ENCODE results near the gene TRAT1.

- TF ChIP-seq CTCF (conservative IDR thresholded peaks at IDR 0.05; ENCODE audit: low read depth in 2 of 2) (no peak), ZNF331 (CRISPR knock-in tag; IDR thresholded peaks at IDR 0.05; ENCODE audit: low read depth) (no peak), POLR2AphosphoS5 (IDR thresholded peaks at IDR 0.05; ENCODE audit: low read depth) (no peak), JUNB (IDR thresholded peaks at IDR 0.05; ENCODE audit: unreplicated experiment) (no peak), EZH2phosphoT487 (IDR thresholded peaks at IDR 0.05; ENCODE audit: unreplicated experiment) (no peak), REST (IDR thresholded peaks at IDR 0.05; ENCODE audit: unreplicated experiment) (no peak), EZH2 (IDR thresholded peaks at IDR 0.05; ENCODE audit: low read depth, unreplicated experiment) (no peak), CREB1 (CRISPR knock-in tag; IDR thresholded peaks at IDR 0.05; ENCODE audit: low read depth) (no peak), STAT1 (IDR thresholded peaks at IDR 0.05; ENCODE audit: unreplicated experiment) (no peak), NANOG (IDR thresholded peaks at IDR 0.05; ENCODE audit: borderline replicate concordance) (no peak)
- TF ChIP-seq, protein P1, sequence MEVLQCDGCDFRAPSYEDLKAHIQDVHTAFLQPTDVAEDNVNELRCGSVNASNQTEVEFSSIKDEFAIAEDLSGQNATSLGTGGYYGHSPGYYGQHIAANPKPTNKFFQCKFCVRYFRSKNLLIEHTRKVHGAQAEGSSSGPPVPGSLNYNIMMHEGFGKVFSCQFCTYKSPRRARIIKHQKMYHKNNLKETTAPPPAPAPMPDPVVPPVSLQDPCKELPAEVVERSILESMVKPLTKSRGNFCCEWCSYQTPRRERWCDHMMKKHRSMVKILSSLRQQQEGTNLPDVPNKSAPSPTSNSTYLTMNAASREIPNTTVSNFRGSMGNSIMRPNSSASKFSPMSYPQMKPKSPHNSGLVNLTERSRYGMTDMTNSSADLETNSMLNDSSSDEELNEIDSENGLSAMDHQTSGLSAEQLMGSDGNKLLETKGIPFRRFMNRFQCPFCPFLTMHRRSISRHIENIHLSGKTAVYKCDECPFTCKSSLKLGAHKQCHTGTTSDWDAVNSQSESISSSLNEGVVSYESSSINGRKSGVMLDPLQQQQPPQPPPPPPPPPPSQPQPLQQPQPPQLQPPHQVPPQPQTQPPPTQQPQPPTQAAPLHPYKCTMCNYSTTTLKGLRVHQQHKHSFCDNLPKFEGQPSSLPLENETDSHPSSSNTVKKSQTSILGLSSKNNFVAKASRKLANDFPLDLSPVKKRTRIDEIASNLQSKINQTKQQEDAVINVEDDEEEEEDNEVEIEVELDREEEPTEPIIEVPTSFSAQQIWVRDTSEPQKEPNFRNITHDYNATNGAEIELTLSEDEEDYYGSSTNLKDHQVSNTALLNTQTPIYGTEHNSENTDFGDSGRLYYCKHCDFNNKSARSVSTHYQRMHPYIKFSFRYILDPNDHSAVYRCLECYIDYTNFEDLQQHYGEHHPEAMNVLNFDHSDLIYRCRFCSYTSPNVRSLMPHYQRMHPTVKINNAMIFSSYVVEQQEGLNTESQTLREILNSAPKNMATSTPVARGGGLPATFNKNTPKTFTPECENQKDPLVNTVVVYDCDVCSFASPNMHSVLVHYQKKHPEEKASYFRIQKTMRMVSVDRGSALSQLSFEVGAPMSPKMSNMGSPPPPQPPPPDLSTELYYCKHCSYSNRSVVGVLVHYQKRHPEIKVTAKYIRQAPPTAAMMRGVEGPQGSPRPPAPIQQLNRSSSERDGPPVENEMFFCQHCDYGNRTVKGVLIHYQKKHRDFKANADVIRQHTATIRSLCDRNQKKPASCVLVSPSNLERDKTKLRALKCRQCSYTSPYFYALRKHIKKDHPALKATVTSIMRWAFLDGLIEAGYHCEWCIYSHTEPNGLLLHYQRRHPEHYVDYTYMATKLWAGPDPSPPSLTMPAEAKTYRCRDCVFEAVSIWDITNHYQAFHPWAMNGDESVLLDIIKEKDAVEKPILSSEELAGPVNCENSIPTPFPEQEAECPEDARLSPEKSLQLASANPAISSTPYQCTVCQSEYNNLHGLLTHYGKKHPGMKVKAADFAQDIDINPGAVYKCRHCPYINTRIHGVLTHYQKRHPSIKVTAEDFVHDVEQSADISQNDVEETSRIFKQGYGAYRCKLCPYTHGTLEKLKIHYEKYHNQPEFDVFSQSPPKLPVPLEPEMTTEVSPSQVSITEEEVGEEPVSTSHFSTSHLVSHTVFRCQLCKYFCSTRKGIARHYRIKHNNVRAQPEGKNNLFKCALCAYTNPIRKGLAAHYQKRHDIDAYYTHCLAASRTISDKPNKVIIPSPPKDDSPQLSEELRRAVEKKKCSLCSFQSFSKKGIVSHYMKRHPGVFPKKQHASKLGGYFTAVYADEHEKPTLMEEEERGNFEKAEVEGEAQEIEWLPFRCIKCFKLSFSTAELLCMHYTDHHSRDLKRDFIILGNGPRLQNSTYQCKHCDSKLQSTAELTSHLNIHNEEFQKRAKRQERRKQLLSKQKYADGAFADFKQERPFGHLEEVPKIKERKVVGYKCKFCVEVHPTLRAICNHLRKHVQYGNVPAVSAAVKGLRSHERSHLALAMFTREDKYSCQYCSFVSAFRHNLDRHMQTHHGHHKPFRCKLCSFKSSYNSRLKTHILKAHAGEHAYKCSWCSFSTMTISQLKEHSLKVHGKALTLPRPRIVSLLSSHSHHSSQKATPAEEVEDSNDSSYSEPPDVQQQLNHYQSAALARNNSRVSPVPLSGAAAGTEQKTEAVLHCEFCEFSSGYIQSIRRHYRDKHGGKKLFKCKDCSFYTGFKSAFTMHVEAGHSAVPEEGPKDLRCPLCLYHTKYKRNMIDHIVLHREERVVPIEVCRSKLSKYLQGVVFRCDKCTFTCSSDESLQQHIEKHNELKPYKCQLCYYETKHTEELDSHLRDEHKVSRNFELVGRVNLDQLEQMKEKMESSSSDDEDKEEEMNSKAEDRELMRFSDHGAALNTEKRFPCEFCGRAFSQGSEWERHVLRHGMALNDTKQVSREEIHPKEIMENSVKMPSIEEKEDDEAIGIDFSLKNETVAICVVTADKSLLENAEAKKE (CRISPR knock-in tag; IDR thresholded peaks at IDR 0.05), result no peak
Observed at GRCh38 chr3:108882762-108883161, 60.2 kb downstream of the TRAT1 start.
